Adipose tissue (tissue), 3 donors: ENCODE data around the gene EP300. TPM values are rescaled to one million over a fixed set of nuclear protein-coding genes. Genes with fewer than 3 reads are reported as not detected.
"Not testable (repeated sequence)": the region's sequence is repeated elsewhere in the genome, so short reads cannot be mapped to it uniquely, and the experiment has no call there.

Experiments
- H3K27ac ChIP-seq: one replicate; pipeline ENCODE4 v1.5.1; 2013; ENCODE audit warnings: low read depth, low read length
- WGBS, 3 donors: extraction: QIAGEN DNeasy Blood & Tissue Kit; methylation state at CpG; one replicate each; pipeline ENCODE4 v1.1.7; 2013; 5-methylcytosine and 5-hydroxymethylcytosine counted together
- polyA plus RNA-seq, 3 donors: library from polyadenylated mRNA; stranded (reverse); fragments of 200-250 nt; gene quantifications; one replicate each; pipeline ENCODE4 v1.2.3, GENCODE V29; 2013
- donor health status: healthy with polysubstance abuse.
- donor health status: Bipolar disorder and iron deficiency.
- donor health status: healthy.

The EP300 gene
- polyA plus RNA-seq, result 10 to 100 TPM in 2 of 3 donors, 1 to 10 TPM in 1; 7.8 to 16.0 (median 14.6) TPM

DNA sequence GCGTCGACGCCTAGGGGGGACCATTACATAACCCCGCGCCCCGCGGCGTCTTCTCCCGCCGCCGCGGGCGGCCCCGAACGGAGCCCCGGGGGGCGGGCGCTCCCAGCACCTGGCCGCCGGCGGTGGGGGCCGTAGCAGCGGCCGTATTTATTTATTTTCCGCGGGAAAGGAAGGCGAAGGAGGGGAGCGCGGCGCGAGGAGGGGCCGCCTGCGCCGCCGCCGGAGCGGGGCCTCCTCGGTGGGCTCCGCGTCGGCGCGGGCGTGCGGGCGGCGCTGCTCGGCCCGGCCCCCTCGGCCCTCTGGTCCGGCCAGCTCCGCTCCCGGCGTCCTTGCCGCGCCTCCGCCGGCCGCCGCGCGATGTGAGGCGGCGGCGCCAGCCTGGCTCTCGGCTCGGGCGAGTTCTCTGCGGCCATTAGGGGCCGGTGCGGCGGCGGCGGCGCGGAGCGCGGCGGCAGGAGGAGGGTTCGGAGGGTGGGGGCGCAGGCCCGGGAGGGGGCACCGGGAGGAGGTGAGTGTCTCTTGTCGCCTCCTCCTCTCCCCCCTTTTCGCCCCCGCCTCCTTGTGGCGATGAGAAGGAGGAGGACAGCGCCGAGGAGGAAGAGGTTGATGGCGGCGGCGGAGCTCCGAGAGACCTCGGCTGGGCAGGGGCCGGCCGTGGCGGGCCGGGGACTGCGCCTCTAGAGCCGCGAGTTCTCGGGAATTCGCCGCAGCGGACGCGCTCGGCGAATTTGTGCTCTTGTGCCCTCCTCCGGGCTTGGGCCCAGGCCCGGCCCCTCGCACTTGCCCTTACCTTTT lies at the start of gene EP300:
Gene EP300 (plus strand): TSS at position 570 of the 795 bp plus-strand sequence. CDS start 413 bp downstream, outside the sequence.
- peak within 1 kb of the TSS; percentile 98 for H3K27ac ChIP-seq
- 1% methylated on average over 45 to 111 of the region's 112 CpGs for WGBS, 3 donors

DNA sequence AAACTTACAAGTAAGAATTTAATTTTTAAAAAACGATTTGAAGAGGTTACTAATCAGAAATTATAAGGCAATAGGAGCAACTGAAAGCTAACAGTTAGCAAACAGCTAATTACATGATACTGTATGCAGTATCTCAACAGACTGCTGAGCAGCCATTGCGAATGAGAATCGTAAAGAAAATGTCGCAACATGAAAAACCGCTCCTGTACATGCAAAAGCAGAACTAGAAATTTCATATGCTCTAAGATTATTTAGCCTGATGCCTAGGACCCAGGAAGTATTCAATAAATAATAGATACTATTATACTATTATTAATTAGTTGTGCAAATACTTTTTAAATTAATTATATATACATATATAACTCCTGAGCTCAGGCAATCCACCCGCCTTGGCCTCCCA lies 48.7 kb upstream of the EP300 start:
- 56 to 81% (median 72%) methylated on average over 6 of the region's 6 CpGs for WGBS, 3 donors
- H3K27ac ChIP-seq, result no peak overlapping the region

GRCh38 chr22:41045575-41045974 lies 46.8 kb upstream of the EP300 start:
- not testable (repeated sequence) for H3K27ac ChIP-seq
- WGBS, 3 donors, result 74 to 83% (median 78%) methylated on average over 12 of the region's 12 CpGs

GRCh38 chr22:41047801-41048211 lies 44.6 kb upstream of the EP300 start:
- H3K27ac ChIP-seq, result no peak overlapping the region
- WGBS, 3 donors, result 65 to 95% (median 74%) methylated on average over 3 of the region's 3 CpGs

- not testable (repeated sequence) for H3K27ac ChIP-seq
- WGBS, 3 donors, result 88 to 92% (median 90%) methylated on average over 12 of the region's 12 CpGs
Observed at GRCh38 chr22:41048345-41048744, 44.0 kb upstream of the EP300 start.

GRCh38 chr22:41048791-41049717 lies 43.3 kb upstream of the EP300 start:
- WGBS, 3 donors, result 39 to 42% (median 42%) methylated on average over 31 of the region's 31 CpGs
- no peak overlapping the region for H3K27ac ChIP-seq

GRCh38 chr22:41049795-41050194 lies 42.6 kb upstream of the EP300 start:
- not testable (repeated sequence) for H3K27ac ChIP-seq
- 85 to 95% (median 92%) methylated on average over 4 of the region's 4 CpGs for WGBS, 3 donors

DNA sequence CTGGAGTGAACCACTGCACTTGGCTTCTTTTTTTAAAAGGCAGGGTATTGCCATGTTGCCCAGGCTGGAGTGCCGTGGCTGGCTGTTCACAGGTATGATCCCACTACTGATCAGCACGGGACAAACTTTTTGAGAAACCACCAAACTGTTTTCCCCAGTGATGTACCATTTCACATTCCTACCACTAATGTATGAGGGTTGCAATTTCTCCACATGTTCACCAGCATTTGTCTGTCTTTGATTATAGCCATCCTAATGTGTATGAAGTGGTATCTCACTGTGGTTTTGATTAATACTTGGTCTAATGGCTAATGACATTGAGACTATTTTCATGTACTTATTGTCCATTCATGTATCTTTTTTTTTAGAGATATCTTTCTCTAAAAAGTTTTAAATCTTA lies 41.5 kb upstream of the EP300 start:
- 86 to 92% (median 92%) methylated on average over 2 of the region's 2 CpGs for WGBS, 3 donors

DNA sequence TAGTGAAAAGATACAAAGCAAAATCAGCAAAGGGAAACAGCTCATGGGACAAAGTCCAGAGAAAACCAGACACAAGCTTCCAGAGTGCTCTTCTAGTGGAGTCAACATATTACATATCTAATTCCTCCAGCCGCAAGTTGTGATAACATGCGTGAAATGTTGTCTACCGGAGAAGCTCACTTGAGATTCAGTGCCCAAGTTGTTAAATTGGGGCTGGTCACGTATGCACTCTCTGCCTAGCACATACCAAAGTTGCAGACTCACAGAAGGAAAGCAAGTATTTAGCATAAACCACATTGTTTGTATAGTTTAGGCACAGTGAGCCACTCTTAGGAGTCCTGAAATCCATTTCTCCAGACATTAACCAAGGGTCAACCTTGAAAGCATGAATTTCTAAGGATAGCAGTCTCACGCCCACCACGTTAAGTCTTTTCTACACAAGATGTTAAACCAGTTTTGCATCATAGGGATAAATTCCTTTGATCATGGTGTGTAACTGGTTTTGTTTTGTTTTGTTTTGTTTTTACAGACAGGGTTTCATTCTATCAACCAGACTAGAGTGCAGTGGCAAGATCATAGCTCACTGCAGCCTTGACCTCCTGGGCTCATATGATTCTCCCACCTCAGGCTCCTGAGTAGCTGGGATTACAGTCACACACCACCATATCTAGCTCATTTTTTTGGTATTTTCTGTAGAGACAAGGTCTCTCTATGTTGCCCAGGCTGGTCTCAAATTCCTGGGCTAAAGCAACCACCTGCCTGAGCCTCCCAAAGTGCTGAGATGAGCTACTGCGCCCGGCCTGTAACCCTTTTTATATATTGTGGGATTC lies 39.5 kb upstream of the EP300 start:
- WGBS, 3 donors, result 73 to 89% (median 85%) methylated on average over 8 of the region's 8 CpGs
- H3K27ac ChIP-seq, result no peak overlapping the region

More for the DNA sequence above, 41.5 kb upstream of the EP300 start:
- no peak overlapping the region for H3K27ac ChIP-seq

GRCh38 chr22:41057076-41057475 lies 35.3 kb upstream of the EP300 start:
- H3K27ac ChIP-seq, result no peak overlapping the region

DNA sequence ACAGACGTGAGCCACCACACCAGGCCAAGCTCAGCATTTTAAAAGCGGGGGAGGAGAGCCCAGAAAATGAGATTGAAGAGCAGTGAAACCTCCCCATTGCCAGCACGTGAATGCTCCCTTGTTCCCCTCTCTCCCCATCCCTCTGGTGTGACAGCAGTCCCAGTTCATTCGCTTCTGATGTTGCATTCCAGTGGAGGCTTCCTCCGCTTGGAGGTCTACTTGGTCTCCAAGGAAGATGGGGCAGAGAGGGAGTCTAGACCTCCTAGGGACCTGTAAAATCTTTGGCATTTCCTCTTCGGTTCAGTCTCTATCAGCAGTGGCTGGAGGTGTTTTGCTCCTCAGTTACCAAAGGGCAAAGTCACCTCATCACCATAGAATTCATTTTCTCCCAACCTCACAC lies 30.2 kb upstream of the EP300 start:
- no peak overlapping the region for H3K27ac ChIP-seq
- WGBS, 3 donors, result 69 to 82% (median 78%) methylated on average over 6 of the region's 6 CpGs

- not testable (repeated sequence) for H3K27ac ChIP-seq
- WGBS, 3 donors, result 94 to 96% (median 95%) methylated on average over 11 to 15 of the region's 15 CpGs
Observed at GRCh38 chr22:41064326-41064725, 28.1 kb upstream of the EP300 start.

GRCh38 chr22:41066341-41066740 lies 26.1 kb upstream of the EP300 start:
- WGBS, 3 donors, result 92 to 94% (median 94%) methylated on average over 8 of the region's 8 CpGs
- H3K27ac ChIP-seq, result not testable (repeated sequence)

GRCh38 chr22:41067968-41068367 lies 24.4 kb upstream of the EP300 start:
- 85 to 95% (median 91%) methylated on average over 10 of the region's 10 CpGs for WGBS, 3 donors
- not testable (repeated sequence) for H3K27ac ChIP-seq

DNA sequence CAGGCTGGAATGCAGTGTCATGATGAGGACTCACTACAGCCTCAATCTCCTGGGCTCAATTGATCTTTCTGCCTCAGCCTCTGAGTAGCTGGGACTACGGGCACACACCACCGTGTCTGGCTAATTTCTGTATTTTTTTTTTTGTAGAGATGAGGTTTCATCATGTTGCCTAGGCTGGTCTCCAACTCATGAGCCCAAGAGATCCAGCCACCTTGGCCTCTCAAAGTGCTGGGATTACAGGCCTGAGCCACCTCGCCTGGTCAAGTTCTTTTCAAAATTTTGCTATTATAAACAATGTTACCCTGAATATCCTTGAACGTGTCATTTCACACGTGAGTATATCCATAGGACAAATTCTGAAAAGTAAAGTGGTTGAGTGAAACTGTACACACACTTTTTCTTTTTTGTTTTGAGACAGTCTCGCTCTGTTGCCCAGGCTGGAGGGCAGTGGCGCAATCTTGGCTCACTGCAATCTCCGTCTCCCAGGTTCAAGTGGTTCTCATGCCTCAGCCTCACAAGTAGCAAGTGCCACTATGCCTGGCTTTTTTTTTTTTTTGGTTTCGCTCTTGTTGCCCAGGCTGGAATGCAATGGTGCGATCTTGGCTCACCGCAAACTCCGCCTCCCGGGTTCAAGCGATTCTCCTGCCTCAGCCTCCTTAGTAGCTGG lies 21.6 kb upstream of the EP300 start:
- WGBS, 3 donors, result 81 to 91% (median 85%) methylated on average over 14 of the region's 14 CpGs

DNA sequence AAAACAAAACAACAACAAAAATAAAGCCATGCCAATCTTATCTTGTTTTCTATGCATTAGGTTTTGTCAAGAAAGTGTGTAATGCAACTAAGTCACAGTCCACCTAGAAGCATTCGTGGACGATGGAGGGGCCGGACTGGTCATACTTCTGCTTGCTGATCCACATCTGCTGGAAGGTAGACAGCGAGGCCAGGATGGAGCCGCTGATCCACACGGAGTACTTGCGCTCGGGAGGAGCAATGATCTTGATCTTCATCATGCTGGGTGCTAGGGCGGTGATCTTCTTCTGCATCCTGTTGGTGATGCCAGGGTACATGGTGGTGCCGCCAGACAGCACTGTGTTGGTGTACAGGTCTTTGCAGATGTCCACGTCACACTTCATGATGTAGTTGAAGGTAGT lies 18.3 kb upstream of the EP300 start:
- no peak overlapping the region for H3K27ac ChIP-seq
- WGBS, 3 donors, result 93 to 96% (median 94%) methylated on average over 11 of the region's 11 CpGs

More for the DNA sequence above, 21.6 kb upstream of the EP300 start:
- no peak overlapping the region for H3K27ac ChIP-seq

DNA sequence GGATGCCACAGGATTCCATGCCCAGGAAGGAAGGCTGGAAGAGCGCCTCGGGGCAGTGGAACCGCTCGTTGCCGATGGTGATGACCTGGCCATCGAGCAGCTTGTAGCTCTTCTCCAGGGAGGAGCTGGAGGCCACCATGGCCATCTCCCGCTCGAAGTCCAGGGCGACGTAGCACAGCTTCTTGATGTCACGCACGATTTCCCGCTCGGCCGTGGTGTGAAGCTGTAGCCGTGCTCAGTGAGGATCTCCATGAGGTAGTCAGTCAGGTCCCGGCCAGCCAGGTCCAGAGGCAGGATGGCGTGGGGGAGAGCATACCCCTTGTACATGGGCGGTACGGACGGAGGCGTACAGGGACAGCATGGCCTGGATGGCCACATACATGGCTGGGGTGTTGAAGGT lies 17.9 kb upstream of the EP300 start:
- 94 to 98% (median 95%) methylated on average over 22 of the region's 22 CpGs for WGBS, 3 donors
- H3K27ac ChIP-seq, result no peak overlapping the region
